ENCODE results near the gene KRTAP24-1.

KRTAP24-1 gene

GRCh38 chr21:30234050-30234449, 48.7 kb downstream of the KRTAP24-1 start:
- Histone ChIP-seq H3K9me3 (ENCODE audit: severe bottlenecking) (peaks cover 2% of the 10 kb centered on the region), H3K36me3 (no peaks in the 10 kb centered on the region), H3K27ac (no peak overlapping the region), H3K4me3 (ENCODE audit: low read depth, low read length) (no peak overlapping the region), H3K27me3 (ENCODE audit: insufficient read depth, low read depth, severe bottlenecking) (no peaks in the 10 kb centered on the region)
- no peak for TF ChIP-seq CTCF (IDR thresholded peaks at IDR 0.05; ENCODE audit: low read depth, low read length)
- DNase-seq: no peak

- Histone ChIP-seq H3K27me3 (ENCODE audit: insufficient read depth, low read depth, severe bottlenecking) (no peaks in the 10 kb centered on the region), H3K4me3 (ENCODE audit: low read depth, low read length) (no peak overlapping the region), H3K9me3 (ENCODE audit: severe bottlenecking) (peaks cover 2% of the 10 kb centered on the region), H3K27ac (no peak overlapping the region), H3K36me3 (no peaks in the 10 kb centered on the region)
- DNase-seq: no peak
- TF ChIP-seq CTCF (IDR thresholded peaks at IDR 0.05; ENCODE audit: low read depth, low read length): no peak
These were observed 49.3 kb downstream of the KRTAP24-1 start for GRCh38 chr21:30233228-30234020.

- no peaks in the 10 kb centered on the region for H3K36me3 ChIP-seq
- no peak overlapping the region for H3K27ac ChIP-seq
- no peak for TF ChIP-seq CTCF (IDR thresholded peaks at IDR 0.05; ENCODE audit: low read depth, low read length)
- no peaks in the 10 kb centered on the region for H3K27me3 ChIP-seq (ENCODE audit: insufficient read depth, low read depth, severe bottlenecking)
- H3K4me3 ChIP-seq (ENCODE audit: low read depth, low read length): no peak overlapping the region
- DNase-seq: no peak
- H3K9me3 ChIP-seq (ENCODE audit: severe bottlenecking): peaks cover 2% of the 10 kb centered on the region
These were observed 50.7 kb downstream of the KRTAP24-1 start for GRCh38 chr21:30232011-30232410.
